Esophagus muscularis mucosa (tissue), 3 donors: Measurements from ENCODE around the gene CALHM3.

Experiments
- POLR2A ChIP-seq: fragments of 450-650 bp; IDR thresholded peaks from one replicate; pipeline ENCODE4 v1.6.1; 2017; ENCODE audit warnings: antibody characterized with exemption, moderate library complexity, mild to moderate bottlenecking, low read depth
- TF ChIP-seq, protein P1 (sequence below), 3 experiments: fragments of 200-600 bp in 2 of 3; fragments of 450-650 bp in 1 of 3; sonication (generic) in 2 of 3; IDR thresholded peaks; one replicate each; pipeline ENCODE4 v1.5.1; 2017 to 2019; ENCODE audit warnings: antibody characterized with exemption in 3 of 3, mild to moderate bottlenecking in 2 of 3, moderate library complexity in 1 of 3

DNA sequence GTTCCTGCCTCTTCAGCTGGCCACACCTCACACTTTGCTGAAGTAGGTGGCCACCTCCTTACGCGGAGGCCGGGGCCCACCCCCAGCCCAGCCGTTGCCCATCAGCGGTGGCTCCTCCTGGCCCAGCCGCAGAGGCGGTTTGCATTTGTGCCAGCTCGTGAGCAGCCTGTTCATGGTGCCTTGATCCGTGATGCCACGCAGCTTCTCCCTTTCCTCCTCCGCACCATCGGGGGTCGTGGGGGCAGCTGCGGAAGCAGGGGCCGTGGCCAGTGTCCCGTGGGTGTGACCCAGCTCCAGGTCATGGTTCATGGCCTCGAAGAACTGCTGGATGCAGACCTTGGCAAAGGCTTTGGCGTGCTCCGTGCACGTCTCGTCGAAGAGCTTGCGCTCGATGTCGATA lies 23.8 kb downstream of the CALHM3 start:
- TF ChIP-seq, protein P1, sequence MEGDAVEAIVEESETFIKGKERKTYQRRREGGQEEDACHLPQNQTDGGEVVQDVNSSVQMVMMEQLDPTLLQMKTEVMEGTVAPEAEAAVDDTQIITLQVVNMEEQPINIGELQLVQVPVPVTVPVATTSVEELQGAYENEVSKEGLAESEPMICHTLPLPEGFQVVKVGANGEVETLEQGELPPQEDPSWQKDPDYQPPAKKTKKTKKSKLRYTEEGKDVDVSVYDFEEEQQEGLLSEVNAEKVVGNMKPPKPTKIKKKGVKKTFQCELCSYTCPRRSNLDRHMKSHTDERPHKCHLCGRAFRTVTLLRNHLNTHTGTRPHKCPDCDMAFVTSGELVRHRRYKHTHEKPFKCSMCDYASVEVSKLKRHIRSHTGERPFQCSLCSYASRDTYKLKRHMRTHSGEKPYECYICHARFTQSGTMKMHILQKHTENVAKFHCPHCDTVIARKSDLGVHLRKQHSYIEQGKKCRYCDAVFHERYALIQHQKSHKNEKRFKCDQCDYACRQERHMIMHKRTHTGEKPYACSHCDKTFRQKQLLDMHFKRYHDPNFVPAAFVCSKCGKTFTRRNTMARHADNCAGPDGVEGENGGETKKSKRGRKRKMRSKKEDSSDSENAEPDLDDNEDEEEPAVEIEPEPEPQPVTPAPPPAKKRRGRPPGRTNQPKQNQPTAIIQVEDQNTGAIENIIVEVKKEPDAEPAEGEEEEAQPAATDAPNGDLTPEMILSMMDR (IDR thresholded peaks at IDR 0.05) = no peak
- TF ChIP-seq POLR2A = no peak
